Stimulated activated CD4-positive, alpha-beta T cell treated with anti-CD3 and anti-CD28 coated beads, Interleukin-2, amount 100 ng/mL, for 24 hours (primary cell): Measurements from ENCODE around the gene ZSWIM4.
"Not testable (repeated sequence)": the region's sequence is repeated elsewhere in the genome, so short reads cannot be mapped to it uniquely, and the experiment has no call there.

Experiments used
- DNase-seq, 2 donors: peaks; one replicate each; pipeline ENCODE4 v3.0.0-alpha.2; 2020

ZSWIM4 gene

DNA sequence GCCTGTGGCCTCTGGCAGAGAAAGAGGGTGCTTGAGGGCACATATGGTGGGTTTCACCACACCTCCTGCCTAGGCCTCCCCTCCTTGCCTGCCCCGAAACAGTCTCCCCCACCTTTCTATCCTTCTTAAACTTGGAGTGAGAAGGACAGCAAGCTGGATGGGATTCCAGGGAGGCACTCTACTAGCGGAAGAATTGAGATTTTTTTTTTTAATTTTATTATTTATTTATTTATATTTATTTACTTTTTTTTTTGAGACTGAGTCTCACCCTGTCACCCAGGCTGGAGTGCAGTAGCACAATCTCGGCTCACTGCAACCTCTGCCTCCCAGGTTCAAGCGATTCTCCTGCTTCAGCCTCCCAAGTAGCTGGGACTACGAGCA lies 56.5 kb downstream of the ZSWIM4 start:
- not testable (repeated sequence) for DNase-seq

DNA sequence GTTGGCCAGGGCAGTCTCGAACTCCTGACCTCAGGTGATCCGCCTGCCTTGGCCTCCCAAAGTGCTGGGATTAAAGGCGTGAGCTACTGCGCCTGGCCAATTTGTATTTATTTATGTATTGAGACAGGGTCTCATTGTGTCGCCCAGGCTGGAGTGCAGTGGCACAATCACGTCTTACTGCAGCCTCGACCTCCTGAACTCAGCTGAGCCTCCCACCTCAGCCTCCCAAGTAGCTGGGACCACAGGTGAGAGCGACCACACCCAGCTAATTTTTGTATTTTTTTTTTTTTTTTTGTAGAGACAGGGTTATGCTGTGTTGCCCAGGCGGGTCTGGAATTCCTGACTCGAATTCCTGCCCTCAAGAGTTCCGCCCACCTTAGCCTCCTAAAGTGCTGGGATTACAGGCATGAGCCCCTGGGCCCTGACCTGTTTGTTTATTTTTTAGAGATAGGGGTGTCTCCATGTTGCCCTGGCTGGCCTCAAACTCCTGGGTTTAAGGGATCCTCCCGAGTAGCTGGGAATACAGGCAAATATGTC lies 57.0 kb downstream of the ZSWIM4 start:
- DNase-seq = not testable (repeated sequence)

DNA sequence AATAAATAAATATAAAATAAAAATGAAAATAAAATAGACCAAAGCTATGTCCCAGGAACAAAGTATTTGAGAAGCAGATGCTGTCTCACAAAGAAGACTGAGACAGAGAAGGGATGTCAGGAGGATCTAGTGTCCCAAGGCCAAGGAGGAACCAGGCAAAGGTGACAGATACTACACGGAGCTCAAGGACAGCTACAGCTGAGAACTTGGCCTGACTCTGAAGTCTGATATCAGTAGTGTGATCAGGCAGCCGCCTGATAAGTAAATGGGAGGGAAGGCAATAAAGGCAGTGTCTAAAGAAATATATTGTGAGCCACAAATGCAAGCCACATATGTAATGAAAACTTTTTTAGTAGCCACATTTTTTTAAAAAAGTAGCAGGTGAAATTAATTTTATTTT lies 61.3 kb downstream of the ZSWIM4 start:
- DNase-seq = no peak

DNA sequence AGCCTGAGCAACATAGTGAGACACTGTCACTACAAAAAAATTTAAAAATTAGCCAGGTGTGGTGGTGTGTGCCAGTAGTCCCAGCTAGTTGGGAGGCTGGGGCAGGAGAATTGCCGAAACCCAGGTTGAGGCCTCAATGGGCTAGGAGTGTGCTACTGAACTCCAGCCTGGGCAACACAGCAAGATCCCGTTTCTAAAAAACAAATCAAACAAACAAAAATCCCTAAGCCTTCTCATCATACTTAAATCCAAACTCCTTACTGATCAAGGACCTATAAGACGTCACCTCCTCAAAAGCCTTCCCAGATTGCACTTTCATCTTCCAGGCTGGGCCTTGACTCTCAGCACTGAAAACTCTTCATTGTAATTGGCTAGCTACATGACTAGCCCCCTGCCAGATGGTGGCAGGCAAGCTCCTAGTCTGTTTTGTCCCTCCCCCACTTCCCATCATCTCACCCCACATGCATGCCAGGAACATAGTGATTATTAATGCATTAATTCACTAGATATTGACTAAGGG lies 64.2 kb downstream of the ZSWIM4 start:
- DNase-seq = no peak

DNA sequence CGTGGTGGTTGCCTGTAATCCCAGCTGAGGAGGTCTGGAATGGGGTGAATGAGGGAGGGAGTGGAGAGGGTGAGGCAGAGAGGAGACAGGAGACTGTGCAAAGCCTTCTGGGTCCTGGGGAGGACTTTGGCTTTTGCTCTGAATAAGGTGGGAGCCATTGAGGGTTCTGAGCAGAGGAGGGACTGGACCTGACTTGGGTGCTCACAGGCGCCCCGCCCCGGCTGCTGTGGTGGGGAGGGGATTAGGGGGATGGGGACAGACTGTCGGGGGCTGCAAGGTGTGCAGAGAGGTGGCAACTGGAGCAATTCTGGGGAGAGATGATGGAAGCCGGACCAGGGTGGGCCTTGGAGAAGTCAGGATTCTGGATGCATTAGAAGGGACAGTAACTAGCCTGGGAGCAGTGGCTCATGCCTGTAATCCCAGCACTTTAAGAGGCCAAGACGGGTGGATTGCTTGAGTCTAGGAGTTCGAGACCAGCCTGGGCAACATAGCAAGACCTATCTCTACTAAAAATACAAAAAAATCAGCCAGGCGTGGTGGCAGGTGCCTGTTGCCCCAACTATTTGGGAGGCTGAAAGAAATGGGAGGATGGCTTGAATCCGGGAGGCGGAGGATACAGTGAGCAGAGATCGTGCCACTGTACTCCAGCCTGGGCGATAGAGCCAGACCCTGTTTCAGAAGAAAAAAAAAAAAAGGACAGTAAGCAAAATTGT lies 65.6 kb downstream of the ZSWIM4 start:
- no peak for DNase-seq

DNA sequence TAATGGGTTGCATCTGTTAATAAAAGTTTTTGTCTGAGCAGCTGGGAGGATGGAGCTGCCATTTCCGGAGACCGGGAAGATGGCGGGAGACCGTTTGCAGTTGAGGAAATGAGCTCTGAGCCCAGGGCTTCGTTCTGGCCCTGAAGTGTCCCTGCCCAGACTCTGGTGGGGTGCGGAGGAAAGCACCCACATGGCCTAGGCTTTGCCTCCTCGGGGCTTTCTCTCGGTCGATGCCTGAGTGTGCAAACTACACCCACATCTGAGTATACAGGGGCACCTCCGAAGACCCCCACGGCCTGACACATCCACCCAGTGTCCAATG lies 66.1 kb downstream of the ZSWIM4 start:
- DNase-seq = no peak

DNA sequence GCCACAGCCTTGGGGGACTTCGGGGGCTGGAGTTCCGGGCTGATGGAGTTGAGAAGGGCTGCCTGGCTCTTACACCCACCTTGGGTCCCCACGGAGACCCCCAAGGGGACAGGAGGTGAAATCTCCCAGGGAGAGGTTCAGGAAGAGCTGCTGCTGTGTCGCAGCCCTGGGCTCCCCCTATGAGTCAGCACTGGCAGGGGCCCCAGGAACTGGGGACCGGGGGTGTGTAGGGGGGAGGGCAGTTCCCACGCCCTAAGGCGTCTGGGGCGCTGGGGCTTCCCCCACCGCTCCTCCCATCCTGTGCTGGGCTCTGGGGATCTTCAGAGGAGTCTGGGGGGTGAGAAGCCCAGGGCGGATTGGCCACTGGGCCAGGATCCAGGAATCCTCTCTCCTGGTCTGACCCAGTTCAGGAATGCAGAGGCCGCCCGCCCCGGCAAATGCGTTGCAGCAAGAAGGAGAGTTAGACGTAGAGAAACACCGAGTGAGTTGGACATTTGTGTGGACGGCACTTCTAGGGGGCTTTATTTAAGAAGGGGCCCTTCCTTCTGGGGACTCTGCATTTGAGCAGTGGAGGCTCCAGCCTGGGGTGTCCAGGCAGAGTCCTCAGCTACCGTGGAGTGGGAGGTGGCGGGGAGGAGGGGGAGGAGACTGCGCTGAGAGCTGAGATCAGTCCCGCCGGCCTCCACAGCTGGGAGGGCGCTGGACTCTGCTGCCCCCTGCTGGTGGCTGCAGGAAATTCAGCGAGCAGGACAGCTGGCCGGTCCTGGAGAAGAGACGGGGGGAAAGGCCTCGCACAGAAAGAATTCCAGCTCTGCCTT lies 66.7 kb downstream of the ZSWIM4 start:
- DNase-seq = peak; percentile 91

DNA sequence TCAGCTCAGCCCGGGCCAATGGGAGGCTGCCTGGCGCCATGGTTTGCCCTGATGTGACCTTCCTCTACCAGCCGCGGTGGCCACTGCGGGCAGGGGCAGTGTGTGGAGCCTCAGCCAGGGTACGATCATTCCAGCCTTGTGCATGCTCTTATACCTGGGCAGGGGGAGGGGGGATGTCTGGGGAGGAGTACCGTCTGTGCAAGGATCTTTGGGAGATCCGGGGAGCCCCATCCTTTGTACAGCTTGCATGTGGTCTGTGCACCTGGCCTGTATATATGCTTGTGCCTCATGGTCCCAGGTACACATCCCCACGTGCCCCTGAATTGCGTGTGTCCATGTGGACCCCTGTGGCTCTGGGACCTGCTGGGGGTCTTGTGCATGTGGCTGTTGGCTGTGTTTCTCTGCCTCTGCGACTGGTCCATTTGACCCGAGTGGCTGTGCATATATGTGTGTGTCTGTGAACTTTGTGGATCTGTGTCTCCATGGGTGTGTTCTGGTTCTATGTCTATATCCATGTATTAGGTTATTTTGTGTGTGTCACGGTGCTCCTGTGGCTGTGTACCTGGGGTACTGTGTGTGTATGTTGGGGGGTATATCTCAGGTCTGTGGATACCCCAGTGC lies 68.9 kb downstream of the ZSWIM4 start:
- no peak for DNase-seq

DNA sequence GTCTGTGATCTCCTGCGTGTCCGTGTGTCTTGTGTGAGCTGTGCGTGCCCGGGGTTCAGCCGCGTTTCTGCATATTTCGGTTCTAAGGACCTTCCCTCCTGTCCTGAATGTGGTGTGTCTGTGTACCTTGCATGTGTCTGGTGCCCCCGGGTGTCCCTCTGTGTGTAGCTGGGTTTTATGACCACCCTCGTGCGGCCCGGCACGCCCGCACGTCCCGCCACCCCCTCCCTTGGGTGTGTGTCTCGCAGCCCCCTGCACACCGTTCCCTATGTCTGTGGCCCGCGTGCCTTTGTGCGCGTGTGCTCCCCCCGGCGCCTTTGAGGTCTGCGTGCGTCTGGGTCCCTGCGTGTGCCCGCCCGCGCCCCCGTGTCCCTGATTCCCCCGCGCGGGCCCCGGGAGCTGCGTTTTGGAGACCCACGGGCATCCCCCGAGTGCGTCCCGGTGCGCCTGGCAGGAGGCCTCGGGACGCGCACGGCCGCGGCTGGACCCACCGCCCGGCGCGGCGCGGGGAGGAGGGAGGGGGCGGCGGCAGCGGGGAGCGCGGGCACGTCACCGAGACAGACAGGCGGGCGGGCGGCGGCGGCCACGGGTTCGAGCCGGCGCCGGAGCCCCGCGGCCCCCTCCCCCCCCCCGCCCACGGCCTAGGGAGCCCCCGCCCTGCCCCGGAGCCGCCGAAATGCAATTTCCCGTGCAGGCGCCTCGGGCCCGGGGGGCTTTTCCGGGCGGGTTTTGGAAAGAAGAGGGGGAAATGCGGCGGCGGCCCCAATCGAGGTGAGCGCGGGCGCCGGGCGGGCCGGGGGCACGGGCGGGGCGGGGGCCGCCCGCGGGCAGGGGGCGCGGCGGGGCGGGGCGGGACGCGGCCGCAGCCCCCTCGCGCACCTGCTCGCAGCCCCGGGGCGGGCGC lies 69.7 kb downstream of the ZSWIM4 start:
- DNase-seq = no peak

DNA sequence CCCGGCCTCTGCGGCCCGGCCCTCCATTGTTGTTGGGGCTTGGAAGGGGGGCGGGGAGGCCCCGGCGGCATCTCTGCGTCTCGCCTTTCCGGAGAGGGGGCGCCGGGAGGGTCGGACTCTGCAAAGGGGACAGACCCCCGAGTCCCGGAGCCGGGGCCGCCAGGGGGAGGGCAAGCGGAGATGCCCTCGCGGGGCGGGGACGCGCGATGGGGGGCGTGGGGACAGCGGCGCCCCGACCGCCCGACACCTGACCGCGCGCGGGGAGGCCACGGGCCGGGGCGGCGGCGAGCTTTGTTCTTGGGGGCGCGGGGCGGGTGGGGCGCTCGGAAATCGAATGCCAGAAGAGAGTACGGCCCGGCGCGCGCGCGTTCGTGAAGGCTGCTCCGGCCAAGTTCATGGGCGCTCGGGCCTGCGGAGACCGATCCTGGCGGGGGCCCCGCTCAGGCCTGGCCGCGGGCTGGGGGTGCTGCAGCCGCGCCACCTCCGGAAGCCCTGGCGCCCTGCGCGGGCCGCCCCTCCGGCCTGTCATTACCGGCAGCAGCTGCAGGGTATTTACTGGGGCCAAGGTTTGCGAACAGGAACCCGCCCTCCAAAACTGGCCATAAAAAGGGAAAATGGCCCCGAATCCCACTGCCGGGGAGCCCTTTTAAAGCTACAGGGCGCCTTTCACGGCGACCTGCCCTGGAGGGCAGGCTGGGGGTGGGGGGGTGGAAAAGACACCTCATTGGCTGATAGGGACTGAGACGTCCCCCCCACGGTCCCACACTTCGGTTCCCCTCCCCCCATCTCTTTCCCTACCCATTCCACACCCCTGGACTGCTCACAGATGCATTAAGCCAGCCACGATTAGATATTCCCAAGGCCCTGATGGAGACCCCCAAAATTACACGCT lies 70.6 kb downstream of the ZSWIM4 start:
- DNase-seq = no peak

DNA sequence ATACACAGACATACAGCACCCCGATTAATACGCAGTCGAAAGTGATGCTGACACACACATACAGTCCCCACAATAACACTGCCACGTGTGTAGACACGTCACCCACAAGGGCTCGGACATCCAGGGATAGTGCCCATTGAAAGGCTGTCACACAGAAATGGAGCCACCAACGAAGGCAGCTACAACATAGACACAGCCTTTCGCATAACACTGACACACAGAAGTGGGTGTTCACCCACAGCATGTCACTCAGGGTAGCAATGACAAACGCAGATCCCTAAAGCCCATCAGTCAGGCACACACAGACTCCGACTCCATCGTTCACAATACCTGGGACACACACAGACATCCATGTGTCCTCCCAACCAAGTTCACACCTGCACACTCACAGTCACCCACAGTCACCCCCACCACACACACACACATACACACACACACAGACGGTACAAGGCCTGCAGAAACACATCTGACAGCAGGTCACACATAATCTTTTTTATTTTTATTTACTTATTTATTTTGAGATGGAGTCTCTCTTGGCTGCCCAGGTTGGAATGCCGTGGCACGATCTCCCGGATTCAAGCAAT lies 71.3 kb downstream of the ZSWIM4 start:
- no peak for DNase-seq

DNA sequence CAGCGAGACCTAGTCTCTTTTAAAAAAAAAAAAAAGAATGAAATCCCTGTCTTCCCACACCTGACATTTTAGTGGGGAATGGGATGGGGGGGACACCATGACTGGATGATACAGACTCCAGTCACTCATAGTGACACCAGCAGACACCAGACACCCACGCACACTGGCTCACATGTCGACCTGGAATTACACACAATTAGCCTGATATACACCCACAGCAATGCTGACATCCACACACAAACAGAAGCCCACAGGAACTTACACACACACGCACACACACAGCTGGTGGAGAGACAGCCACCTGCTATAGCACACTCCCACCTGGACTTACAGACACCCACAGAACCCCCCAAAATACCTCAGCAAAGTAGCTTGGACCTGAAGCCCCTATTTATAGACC lies 73.4 kb downstream of the ZSWIM4 start:
- DNase-seq = no peak

DNA sequence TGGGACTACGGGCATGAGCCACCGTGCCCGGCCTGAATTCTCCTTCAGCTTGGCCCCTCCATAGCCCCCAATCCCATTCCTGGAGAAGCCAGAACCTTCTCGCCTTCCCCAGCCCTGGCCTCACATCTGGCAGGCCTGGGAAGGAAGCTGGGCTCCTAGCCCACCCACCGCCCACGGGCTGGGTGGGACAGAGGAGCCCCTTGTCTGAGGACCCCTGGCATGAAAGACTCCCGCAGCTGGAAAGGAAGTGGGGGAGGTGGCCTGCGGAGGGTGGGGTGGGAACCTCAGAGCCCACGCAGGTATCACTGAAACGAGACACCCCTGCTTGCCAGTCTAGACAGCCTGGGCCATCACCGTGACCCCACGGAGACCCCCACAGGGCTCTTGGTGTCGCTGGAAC lies 74.0 kb downstream of the ZSWIM4 start:
- no peak for DNase-seq

DNA sequence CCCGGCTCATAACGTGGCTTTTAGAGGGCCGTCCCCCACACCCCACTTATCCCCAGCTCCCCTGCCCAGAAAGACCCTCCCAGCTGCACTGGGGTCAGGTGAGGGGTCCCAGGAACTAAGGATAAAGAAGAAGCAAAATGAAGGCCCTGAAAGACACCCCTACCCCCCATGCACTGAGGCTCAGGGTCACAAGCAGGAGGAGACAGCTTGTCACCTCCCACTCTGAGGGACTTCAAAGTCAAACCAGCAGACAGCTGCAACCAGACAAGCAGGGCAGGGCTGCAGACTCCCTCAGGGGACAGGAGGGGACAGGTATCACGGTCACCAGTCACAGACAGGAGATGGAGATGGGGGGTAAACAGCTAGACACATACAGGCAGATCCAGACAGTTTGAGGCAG lies 75.6 kb downstream of the ZSWIM4 start:
- no peak for DNase-seq

DNA sequence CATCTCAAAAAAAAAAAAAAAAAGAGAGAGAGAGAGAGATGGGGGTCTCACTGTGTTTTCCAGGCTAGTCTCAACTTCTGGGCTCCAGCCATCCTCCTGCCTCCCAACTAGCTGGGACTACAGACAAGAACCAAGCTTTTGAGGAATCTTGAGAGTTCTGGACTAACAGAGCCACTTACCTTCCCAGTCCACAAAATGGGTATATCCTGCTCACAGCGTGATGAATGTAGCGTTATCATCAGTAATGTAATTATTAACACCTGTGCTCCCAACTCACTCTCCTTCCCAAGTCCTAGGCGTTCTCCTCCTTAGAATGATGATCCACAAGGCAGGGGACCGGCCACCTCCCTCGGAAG lies 77.1 kb downstream of the ZSWIM4 start:
- DNase-seq = no peak

DNA sequence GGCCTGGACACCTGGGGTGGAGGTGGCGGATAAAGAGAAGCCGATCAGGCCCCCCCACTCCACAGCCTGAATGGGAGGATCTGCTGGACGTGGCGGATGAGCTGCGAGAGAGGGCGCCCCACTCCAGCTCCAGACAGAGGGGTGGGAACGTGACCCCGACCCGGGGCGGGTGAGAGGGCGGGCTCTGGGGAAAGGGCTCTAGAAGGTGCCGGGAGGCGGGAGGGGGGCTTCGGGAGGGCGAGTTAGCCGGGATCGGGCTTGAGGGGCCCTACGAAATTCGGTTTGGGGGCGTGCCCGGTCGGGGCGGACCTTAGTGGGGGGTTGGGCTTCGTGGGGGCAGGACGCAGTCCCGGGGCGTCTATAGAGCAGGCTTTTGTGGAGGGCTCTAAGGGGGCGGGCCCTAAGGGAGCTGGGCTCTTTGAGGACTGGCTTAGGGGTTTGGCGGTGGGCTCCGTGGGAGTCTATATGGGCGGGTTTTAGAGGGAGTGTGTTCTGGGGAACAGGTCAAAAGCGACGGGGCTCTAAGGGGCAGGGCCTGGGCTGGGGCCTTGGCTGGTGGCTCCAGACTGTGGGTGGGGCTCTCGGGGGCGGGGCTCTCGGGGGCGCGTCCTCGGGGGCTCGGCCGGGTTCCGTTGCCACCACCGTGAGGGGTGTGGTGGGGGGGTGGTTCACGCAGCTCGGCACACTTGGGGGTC lies 77.6 kb downstream of the ZSWIM4 start:
- DNase-seq = peak in 1 of 2 donors; percentile 37

DNA sequence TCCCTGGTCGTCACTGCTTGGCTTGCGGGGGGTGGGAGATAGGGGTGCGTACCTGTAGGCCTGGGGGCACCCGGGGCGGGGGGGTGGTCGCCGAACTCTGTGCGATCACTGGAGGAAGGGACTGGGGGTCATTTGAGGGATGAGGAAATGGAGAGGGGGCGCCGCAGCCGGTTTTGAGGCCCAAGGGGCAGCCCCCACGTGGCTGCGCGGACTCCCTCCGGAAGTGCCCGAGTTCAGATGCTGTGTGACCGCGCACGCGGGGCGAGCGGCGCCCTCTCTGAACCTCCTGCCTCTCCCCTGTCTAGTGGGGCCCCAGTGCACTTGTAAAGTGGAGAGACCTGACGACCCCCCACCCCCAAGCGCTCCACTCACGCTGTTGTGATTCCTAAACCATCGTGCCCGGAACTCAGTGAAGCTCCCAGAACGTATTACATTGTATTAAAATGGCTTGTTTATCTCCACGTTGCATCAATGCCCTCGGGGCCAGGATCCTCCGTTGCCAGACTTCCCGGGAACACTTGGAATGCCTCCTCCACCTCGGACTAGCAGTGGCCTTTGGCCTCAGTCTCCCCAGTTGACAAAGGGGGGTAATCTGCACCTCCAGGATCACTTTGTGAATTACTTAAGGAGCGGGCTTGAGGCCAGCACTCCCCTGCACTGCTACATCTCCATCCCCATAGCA lies 78.7 kb downstream of the ZSWIM4 start:
- DNase-seq = no peak

DNA sequence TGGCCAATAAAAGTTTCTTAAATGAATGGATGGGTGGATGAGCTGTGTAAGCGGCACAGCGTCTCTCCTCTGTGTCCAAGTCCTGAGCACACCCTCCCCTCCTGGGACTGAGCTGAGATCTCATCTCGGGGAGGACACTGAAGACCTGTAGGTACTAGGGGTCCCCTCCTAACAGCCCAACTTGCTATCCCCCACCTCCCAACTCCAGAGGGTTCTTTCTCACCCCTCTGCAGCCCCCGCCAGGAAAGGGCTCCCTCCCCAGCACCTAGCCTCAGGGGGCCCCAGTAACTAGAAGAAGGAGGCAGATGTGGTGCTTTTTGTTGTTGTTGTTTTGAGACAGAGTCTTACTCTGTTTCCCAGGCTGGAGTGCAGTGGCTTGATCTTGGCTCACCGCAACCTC lies 80.6 kb downstream of the ZSWIM4 start:
- no peak for DNase-seq

DNA sequence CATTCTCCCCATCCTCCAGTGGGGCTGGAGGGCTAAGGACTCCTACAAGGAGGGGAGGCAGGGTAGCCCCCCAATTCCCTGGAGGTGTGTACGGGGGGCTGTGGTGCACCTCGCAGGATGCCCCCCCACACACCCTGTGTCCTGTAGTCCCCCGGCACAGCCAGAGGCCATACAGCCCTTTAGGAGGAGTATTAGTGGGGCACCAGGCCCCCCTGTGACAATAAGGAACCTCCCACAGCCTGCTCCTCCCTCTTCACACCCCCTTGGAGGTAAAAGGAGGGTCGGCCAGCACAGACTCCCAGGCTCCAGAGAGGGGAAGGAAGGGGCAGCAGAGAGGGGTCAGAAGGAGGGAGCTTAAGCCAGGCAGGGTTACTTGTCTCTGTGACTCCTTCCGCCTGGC lies 81.6 kb downstream of the ZSWIM4 start, which contains the start of gene NANOS3:
TSS of gene NANOS3 (plus strand) at position 301 of the 400 bp plus-strand sequence. CDS start 115 bp downstream, outside the sequence.
- no peak for DNase-seq

DNA sequence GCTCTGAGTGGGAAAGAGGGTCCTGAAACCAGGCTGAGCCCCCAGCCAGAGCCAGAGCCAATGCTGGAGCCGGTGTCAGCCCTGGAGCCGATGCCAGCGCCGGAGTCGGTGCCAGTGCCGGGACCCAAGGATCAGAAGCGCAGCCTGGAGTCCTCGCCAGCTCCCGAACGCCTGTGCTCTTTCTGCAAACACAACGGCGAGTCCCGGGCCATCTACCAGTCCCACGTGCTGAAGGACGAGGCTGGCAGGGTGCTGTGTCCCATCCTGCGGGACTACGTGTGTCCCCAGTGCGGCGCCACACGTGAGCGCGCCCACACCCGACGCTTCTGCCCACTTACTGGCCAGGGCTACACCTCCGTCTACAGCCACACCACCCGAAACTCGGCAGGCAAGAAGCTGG lies 82.1 kb downstream of the ZSWIM4 start:
- no peak for DNase-seq
